Measurements from ENCODE around the gene TAF6.

The TAF6 gene

GRCh38 chr7:100063376-100063775 lies 55.8 kb downstream of the TAF6 start:
- H3K9me3 ChIP-seq (ENCODE audit: severe bottlenecking) = no peaks in the 10 kb centered on the region

GRCh38 chr7:100061518-100062193 lies 57.5 kb downstream of the TAF6 start:
- H3K36me3 ChIP-seq = peaks cover 64% of the 10 kb centered on the region
- H3K4me3 ChIP-seq (ENCODE audit: low read depth, low read length) = no peak overlapping the region
- no peak for DNase-seq
- no peaks in the 10 kb centered on the region for H3K9me3 ChIP-seq (ENCODE audit: severe bottlenecking)
- no peaks in the 10 kb centered on the region for H3K27me3 ChIP-seq (ENCODE audit: insufficient read depth, low read depth, severe bottlenecking)
- no peak for TF ChIP-seq CTCF (IDR thresholded peaks at IDR 0.05; ENCODE audit: low read depth, low read length)
- H3K27ac ChIP-seq = no peak overlapping the region

More at GRCh38 chr7:100063376-100063775, 55.8 kb downstream of the TAF6 start:
- no peak overlapping the region for H3K27ac ChIP-seq
- H3K4me3 ChIP-seq (ENCODE audit: low read depth, low read length) = no peak overlapping the region
- no peaks in the 10 kb centered on the region for H3K27me3 ChIP-seq (ENCODE audit: insufficient read depth, low read depth, severe bottlenecking)
- H3K36me3 ChIP-seq = peaks cover 61% of the 10 kb centered on the region
- no peak for TF ChIP-seq CTCF (IDR thresholded peaks at IDR 0.05; ENCODE audit: low read depth, low read length)
- no peak for DNase-seq

- Histone ChIP-seq H3K27me3 (ENCODE audit: insufficient read depth, low read depth, severe bottlenecking) (no peaks in the 10 kb centered on the region), H3K9me3 (ENCODE audit: severe bottlenecking) (no peaks in the 10 kb centered on the region), H3K27ac (no peak overlapping the region), H3K4me3 (ENCODE audit: low read depth, low read length) (no peak overlapping the region), H3K36me3 (peaks cover 47% of the 10 kb centered on the region)
- TF ChIP-seq CTCF (IDR thresholded peaks at IDR 0.05; ENCODE audit: low read depth, low read length) = no peak
- no peak for DNase-seq
Measured at GRCh38 chr7:100059251-100059739, 59.9 kb downstream of the TAF6 start.

All from WERI-Rb-1 (cell line).